ENCODE measurements around the gene RXRA. TPM values are rescaled to one million over a fixed set of nuclear protein-coding genes. Genes with fewer than 3 reads are reported as not detected.

RXRA gene
- total RNA-seq, 1 donor from 2014 or later: 33.4 TPM

DNA sequence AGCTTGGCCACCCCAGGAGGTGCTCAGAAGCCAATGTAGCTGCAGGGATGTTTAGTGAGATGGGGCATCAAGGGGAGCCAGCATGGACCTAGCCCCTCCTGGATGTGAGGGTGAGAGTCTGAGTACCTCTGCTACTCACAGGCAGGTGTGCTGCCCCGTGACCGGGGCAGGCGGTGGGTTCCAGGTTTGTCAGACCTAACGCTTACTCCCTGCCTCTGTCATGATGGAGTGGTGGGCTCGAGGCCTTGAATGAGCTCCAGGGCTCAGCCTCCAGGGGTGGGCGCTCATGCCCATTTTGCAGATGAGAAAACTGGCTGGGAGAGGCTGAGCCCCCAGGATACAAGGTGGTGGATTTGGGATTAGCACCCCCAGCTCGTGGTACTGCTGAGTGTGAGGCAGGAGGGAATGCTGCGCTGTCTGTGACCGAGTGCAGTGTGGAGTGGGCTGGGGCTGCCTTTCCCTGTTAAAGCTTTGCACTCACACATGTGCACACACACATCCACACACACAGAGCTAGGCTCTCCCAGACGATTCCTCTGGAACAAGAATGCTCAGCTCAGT, 1.5 kb downstream of the RXRA start:
- no peak overlapping the region for H3K27ac ChIP-seq (ENCODE audit: low read depth, low read length)
- H4K20me1 ChIP-seq (ENCODE audit: insufficient read depth, low read length): peaks cover 58% of the 10 kb centered on the region
- Mint-ChIP-seq H3K4me1 (ENCODE audit: low read depth, unreplicated experiment) (peaks cover 25% of the 10 kb centered on the region), H3K27ac (ENCODE audit: unreplicated experiment) (no peak overlapping the region), H3K9me3 (ENCODE audit: unreplicated experiment) (no peaks in the 10 kb centered on the region), H3K36me3 (ENCODE audit: low read depth, unreplicated experiment) (no peaks in the 10 kb centered on the region), H3K27me3 (ENCODE audit: low read depth, unreplicated experiment) (no peaks in the 10 kb centered on the region), H3K4me3 (ENCODE audit: unreplicated experiment) (peak overlapping the region; percentile 89)
- peak overlapping the region; percentile 97 for H3K4me2 ChIP-seq (ENCODE audit: low read length)
- no peaks in the 10 kb centered on the region for H3K9me3 ChIP-seq (ENCODE audit: insufficient read depth, low read depth, low read length)
- no peak for TF ChIP-seq EZH2 (IDR thresholded peaks at IDR 0.05; ENCODE audit: insufficient read depth, low read length)
- TF ChIP-seq, protein P1, sequence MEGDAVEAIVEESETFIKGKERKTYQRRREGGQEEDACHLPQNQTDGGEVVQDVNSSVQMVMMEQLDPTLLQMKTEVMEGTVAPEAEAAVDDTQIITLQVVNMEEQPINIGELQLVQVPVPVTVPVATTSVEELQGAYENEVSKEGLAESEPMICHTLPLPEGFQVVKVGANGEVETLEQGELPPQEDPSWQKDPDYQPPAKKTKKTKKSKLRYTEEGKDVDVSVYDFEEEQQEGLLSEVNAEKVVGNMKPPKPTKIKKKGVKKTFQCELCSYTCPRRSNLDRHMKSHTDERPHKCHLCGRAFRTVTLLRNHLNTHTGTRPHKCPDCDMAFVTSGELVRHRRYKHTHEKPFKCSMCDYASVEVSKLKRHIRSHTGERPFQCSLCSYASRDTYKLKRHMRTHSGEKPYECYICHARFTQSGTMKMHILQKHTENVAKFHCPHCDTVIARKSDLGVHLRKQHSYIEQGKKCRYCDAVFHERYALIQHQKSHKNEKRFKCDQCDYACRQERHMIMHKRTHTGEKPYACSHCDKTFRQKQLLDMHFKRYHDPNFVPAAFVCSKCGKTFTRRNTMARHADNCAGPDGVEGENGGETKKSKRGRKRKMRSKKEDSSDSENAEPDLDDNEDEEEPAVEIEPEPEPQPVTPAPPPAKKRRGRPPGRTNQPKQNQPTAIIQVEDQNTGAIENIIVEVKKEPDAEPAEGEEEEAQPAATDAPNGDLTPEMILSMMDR (IDR thresholded peaks at IDR 0.05; ENCODE audit: insufficient read depth, low read depth, low read length): no peak
- no peak for FAIRE-seq
- H3K4me3 ChIP-seq (ENCODE audit: insufficient read depth, low read depth, low read length): peak overlapping the region; percentile 69
- no peak for DNase-seq (ENCODE audit: low read depth)
- H3K9ac ChIP-seq (ENCODE audit: low read length): peak overlapping the region; percentile 79
- no peaks in the 10 kb centered on the region for H3K36me3 ChIP-seq (ENCODE audit: insufficient read depth, low read length)
- no peaks in the 10 kb centered on the region for H3K27me3 ChIP-seq (ENCODE audit: insufficient read depth, low read length)
- H3K79me2 ChIP-seq (ENCODE audit: insufficient read depth, low read length): peaks cover 60% of the 10 kb centered on the region
- no peak overlapping the region for H2AFZ ChIP-seq (ENCODE audit: low read depth, low read length)
- peaks cover 40% of the 10 kb centered on the region for H3K4me1 ChIP-seq (ENCODE audit: insufficient read depth, low read length)

DNA sequence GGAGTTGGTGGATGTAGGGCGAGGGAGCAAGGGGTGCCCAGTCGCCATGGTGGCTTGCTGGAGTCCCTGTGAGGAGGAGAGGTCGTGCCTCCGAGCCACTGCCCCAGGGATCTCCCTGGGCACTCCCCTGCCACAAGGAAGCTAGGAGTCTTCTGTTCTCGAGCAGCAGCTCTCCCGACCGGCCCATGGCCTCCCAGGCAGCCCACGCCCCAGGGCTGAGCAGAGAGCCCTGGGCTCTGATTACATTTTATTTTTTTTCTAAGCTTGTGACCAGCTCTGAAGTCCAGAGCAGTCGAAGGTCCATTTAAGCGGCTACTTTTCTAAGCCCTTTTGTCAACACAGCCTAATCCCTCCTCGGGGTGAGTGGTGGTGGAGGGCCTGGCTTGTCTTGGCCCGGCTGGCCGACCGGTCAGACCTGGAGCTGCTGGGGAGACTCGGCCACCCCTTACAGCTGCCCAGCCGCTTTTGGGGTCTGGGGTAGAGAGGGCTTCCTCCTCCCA, 2.1 kb downstream of the RXRA start:
- Histone ChIP-seq H3K27ac (ENCODE audit: low read depth, low read length) (peak overlapping the region; percentile 19), H3K4me1 (ENCODE audit: insufficient read depth, low read length) (peaks cover 40% of the 10 kb centered on the region), H3K9ac (ENCODE audit: low read length) (peak overlapping the region; percentile 79), H2AFZ (ENCODE audit: low read depth, low read length) (no peak overlapping the region), H4K20me1 (ENCODE audit: insufficient read depth, low read length) (peaks cover 65% of the 10 kb centered on the region), H3K79me2 (ENCODE audit: insufficient read depth, low read length) (peaks cover 66% of the 10 kb centered on the region), H3K36me3 (ENCODE audit: insufficient read depth, low read length) (no peaks in the 10 kb centered on the region), H3K9me3 (ENCODE audit: insufficient read depth, low read depth, low read length) (no peaks in the 10 kb centered on the region), H3K4me2 (ENCODE audit: low read length) (peak overlapping the region; percentile 97), H3K27me3 (ENCODE audit: insufficient read depth, low read length) (no peaks in the 10 kb centered on the region), H3K4me3 (ENCODE audit: insufficient read depth, low read depth, low read length) (peak overlapping the region; percentile 69)
- peaks cover 22% of the 10 kb centered on the region for H3K4me1 Mint-ChIP-seq (ENCODE audit: low read depth, unreplicated experiment)
- H3K9me3 Mint-ChIP-seq (ENCODE audit: unreplicated experiment): no peaks in the 10 kb centered on the region
- no peak for FAIRE-seq
- H3K27ac Mint-ChIP-seq (ENCODE audit: unreplicated experiment): peak overlapping the region; percentile 34
- H3K4me3 Mint-ChIP-seq (ENCODE audit: unreplicated experiment): peak overlapping the region; percentile 89
- DNase-seq (ENCODE audit: low read depth): no peak
- H3K27me3 Mint-ChIP-seq (ENCODE audit: low read depth, unreplicated experiment): no peaks in the 10 kb centered on the region
- H3K36me3 Mint-ChIP-seq (ENCODE audit: low read depth, unreplicated experiment): no peaks in the 10 kb centered on the region
- TF ChIP-seq EZH2 (IDR thresholded peaks at IDR 0.05; ENCODE audit: insufficient read depth, low read length): no peak
- TF ChIP-seq, protein P1 (IDR thresholded peaks at IDR 0.05; ENCODE audit: insufficient read depth, low read depth, low read length): no peak

Measured in astrocyte (in vitro differentiated cells and primary cell).